ENCODE results near the gene SH3GL1.
A peak's percentile ranks its signal among the peaks of the same experiment; 100 is the strongest.

Gene SH3GL1

DNA sequence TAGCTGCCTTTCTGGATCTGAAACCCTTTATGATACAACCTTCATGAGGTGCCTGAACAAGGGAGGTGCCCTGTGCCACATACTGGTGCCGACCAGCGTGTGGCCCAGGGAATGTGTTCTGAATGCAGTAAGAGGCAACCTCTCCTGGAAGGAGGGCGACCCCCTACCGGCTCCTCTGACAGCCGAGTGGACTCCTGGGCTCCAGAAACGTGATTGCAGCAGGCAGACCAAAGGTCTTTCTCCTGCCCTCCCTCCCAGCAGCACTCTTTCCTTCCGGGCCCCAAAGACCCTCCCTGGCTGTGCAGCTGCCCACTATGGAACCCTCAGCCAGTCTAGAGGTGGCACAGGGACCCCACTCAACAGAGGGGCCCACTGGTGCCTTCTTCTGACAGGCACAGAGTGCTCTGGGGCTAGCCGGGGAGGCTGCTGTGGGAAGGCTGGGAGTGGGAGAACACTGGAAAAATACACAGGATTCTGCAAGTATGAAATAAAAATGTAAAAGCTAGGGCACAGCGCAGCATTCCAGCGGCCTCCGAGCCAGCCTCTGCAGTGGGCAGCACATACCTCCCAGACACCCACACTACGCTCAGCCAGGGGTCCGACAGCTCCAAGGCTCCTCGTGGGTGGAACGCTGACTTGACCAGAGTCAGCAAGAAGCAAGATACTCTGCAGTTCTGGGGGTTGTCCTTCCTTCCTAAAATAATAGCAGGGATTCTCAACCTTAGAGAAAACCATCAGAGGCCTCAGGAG lies 14.9 kb downstream of the SH3GL1 start:
- H3K4me3 ChIP-seq (ENCODE audit: low read length) = no peak overlapping the region
- TF ChIP-seq CTCF (IDR thresholded peaks at IDR 0.05; ENCODE audit: insufficient read depth, low read depth, low read length, missing control alignments) = no peak
- no peak for DNase-seq (ENCODE audit: low read depth)

- peak; percentile 80 for DNase-seq (ENCODE audit: low read depth)
- H3K4me3 ChIP-seq (ENCODE audit: low read length) = peak overlapping the region; percentile 4
- TF ChIP-seq CTCF (IDR thresholded peaks at IDR 0.05; ENCODE audit: insufficient read depth, low read depth, low read length, missing control alignments) = no peak
Observed at GRCh38 chr19:4380254-4380727, 20.1 kb downstream of the SH3GL1 start.

- TF ChIP-seq CTCF (IDR thresholded peaks at IDR 0.05; ENCODE audit: insufficient read depth, low read depth, low read length, missing control alignments) = no peak
- DNase-seq (ENCODE audit: low read depth) = peak; percentile 100
- H3K4me3 ChIP-seq (ENCODE audit: low read length) = peak overlapping the region; percentile 4
Observed at GRCh38 chr19:4379383-4380253, 20.7 kb downstream of the SH3GL1 start.

GRCh38 chr19:4378886-4379285 lies 21.5 kb downstream of the SH3GL1 start:
- DNase-seq (ENCODE audit: low read depth) = peak; percentile 36
- no peak overlapping the region for H3K4me3 ChIP-seq (ENCODE audit: low read length)
- TF ChIP-seq CTCF (IDR thresholded peaks at IDR 0.05; ENCODE audit: insufficient read depth, low read depth, low read length, missing control alignments) = no peak

DNA sequence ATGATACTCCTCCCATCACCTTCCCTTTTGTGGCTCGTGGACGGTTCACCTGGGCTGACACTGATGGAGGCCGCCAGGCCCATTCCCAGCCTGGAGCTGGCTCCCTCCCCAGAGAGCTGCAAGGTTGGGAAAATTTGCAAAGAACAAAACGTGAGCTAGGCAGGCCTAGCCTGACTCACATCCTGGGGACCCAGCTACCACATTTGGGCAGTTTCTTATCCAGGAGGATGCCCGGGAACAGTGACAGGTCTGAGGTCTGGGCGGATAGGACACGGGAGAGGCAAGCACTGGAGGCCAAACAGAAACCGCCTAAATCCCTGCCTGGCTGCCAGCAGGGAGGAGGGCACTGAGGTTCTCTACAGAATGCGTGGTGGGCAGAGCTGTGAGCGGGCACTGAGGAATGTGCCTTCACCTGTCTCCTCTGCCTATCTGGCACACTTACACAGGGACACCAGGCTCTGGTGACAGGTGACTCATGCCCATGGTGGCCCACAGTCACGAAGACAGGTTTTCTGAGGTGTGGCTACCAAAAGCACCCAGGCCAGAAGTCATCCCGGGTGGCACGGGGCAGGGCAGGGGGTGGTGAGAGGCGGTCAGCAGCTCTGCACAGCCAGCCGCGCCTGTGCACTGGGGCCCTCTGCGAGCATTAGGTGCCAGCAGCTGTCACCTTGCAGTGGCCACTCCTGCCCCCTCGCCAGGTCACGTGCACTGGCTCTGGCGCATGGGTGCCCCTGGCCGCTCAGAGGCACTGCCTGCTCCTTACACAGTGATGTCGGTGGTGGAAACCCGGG lies 23.2 kb downstream of the SH3GL1 start:
- no peak overlapping the region for H3K4me3 ChIP-seq (ENCODE audit: low read length)
- DNase-seq (ENCODE audit: low read depth) = peak; percentile 55
- TF ChIP-seq CTCF (IDR thresholded peaks at IDR 0.05; ENCODE audit: insufficient read depth, low read depth, low read length, missing control alignments) = no peak

GRCh38 chr19:4376671-4376990 lies 23.7 kb downstream of the SH3GL1 start:
- no peak for DNase-seq (ENCODE audit: low read depth)
- H3K4me3 ChIP-seq (ENCODE audit: low read length) = no peak overlapping the region
- no peak for TF ChIP-seq CTCF (IDR thresholded peaks at IDR 0.05; ENCODE audit: insufficient read depth, low read depth, low read length, missing control alignments)
